Suppressor macrophage (primary cell): ENCODE results near the gene OGG1.
A peak's percentile ranks its signal among the peaks of the same experiment; 100 is the strongest.

Source experiments
- DNase-seq, 4 experiments: peaks; one replicate each; pipeline ENCODE4 v3.0.0-alpha.2; 2020 to 2022

The OGG1 gene

DNA sequence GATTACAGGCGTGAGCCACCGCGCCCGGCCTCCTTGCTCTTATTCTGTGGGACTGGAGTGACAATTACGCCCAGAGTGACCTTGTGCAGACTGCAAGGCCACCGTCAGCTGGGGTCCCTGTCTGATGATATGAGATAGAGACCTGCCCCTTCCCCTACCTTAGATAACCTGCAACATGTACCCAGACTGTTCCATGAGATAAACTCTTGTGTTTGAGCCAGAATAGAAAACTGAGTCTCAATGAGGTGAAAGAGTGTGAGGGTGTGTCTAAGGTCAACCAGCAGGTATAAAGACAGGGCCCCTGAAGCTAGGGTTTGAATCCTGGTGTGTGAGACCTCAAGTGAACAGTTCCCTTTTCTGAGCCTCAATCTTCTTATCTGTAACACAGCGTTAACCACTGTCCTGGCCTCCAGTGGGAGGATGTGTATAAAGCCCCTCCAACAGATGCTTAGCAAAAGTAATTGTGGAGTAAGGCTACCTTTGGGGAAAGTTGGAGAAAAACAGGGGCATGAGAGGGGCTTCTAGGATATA is 36.5 kb downstream of the OGG1 start:
- DNase-seq = no peak

DNA sequence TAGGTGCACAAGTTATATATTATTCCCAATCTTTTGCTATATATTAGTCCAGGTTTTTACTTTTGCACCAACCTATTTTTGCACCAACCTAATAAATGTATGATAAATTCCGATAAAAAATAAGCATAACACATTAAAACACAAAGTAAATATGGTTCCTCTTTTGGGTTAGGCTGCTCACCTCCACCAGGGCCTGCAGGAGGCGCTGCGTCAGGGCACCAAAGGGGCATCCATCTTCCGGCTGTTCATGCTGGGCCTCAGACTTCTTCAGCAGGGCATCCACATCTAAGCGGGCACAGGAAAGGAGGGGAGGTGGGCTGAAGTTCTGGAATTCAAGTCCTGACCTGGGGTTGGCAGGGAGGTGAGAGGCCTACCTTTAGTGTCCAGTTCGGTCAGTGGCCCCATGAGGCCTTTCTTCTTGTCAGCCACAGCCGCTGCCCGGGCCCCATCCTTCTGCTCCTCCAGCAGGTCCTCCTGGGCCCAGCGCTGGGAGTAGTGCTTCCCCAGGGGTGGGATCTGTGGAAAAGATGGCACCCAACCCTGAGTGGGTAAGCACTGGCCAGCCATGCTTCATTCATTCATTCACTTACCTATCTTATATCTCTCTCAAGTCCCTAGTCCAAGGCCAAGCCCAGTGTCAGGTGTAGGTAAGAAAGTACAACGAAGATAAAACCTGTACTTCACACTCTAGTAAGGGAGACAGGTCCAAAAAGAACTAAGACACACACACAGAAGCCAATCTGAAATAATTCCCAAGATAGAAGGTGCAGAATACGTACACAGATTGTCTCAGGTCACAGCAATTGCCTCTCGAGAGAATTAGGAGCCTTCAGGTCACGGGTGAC is 37.3 kb downstream of the OGG1 start:
- peak in 3 of 4 experiments; percentile 11 to 54 (median 39) for DNase-seq

DNA sequence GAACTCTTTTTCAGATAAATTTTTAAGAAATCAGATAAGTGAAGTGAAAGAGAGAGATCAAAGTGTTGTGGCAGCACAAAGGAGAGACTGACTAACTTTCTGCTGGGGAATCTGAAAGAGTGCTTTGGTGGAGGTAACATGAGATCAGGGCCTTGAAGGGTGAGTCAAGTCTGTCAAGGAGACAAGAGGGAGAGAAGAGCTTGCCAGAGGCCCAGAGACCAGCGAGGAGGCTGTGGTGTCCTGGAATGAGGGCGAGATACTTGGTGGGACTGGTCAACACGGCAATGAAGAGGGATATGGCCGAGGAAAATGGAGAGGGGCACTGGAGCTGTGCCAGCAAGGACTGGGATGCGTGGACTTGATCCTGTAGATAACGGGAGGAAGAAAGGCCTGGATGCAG is 38.0 kb downstream of the OGG1 start:
- no peak for DNase-seq

DNA sequence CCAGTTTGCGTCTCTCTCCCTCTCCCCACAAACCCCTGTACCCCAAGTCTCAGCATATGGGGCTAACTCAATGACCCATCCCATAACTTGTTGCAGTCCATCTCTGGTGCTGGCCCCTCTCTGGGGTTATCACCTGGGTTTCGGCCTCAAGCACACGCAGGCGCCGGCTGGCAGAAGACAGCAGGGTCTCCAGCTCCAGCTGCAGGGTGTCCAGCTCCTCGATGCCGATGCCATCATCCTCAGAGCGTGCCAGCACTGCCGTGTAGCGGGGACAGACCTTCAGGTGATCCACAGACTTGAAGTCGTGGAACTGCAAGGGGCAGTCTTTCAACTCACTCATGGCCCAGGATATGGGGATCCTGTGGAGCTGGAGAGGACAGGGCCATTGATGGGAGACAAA is 41.4 kb downstream of the OGG1 start:
- no peak for DNase-seq

DNA sequence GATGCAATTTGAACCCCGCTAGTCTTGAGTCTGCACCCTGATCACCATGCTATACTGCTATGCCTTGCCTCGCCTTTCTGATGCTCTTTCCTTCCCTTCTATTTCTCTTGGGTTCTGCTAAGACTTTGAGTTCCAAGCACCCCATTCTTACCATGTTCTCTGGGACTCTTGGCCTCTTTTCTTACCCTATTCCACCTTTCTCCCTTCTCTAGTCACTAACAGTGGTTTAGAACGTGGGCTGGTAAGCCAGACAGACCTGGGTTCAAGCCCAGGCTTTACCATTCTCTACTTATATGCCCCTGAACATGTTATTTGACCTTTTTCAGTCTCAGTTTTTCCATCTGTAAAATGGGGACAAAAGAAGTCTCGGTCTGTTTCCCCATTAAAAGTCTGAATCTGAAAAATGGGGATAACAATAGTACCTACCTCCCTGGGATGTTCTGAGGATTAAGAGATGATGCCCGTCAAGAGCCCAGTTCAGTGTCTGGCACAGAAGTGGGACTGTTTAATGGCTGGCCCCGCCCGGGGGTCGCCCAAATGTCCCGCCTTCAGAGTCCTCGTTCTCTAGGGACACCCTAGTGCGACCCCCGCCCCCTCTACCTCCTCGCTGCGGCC is 42.1 kb downstream of the OGG1 start:
- no peak for DNase-seq

DNA sequence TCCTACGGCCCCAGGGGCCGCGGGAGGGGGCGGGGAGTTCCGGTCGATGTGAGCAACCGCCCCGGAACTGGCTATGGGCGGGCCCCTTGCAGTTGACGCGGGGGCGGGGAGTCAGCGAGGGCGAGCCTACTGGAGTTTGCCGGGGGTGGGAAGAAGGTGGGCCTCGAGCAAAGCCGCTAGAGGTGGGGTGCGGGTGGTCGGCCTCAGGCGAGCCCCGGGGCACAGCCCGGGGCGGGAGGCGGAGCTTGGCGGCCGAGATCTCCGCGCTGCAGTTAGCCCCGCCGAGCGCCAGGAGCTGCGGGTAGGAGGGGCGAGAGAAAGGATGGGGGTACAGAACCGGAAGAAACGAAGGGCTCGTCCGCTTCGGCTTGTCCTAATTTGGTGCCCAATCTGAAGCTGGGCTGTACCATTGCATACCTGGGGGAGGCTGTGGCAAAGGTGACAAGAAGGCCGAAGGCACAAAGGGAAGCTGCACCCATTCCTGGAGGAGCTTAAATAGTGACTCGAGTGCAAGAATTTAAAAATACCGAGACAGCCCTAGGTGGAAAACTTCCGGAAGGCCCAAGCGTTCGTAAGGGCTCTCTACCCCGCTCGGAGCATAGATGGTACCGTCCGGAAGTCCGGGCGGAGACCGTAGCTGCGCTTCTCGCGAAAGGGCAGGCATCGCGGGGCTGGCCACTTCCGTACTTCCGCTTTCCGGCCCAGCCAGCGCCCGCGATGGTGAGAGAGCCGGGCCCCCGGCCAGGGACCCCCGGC is 42.8 kb downstream of the OGG1 start, which contains the start of the genes ARPC4 and TADA3:
Gene ARPC4, plus strand, starts transcription at position 678 of the 756 bp plus-strand sequence. Its CDS starts 40 bp downstream, at position 718.
Gene TADA3, minus strand, starts transcription at position 69 of the 756 bp plus-strand sequence. CDS start 1,007 bp downstream, outside the sequence.
- peak; percentile 95 to 97 (median 97) for DNase-seq

DNA sequence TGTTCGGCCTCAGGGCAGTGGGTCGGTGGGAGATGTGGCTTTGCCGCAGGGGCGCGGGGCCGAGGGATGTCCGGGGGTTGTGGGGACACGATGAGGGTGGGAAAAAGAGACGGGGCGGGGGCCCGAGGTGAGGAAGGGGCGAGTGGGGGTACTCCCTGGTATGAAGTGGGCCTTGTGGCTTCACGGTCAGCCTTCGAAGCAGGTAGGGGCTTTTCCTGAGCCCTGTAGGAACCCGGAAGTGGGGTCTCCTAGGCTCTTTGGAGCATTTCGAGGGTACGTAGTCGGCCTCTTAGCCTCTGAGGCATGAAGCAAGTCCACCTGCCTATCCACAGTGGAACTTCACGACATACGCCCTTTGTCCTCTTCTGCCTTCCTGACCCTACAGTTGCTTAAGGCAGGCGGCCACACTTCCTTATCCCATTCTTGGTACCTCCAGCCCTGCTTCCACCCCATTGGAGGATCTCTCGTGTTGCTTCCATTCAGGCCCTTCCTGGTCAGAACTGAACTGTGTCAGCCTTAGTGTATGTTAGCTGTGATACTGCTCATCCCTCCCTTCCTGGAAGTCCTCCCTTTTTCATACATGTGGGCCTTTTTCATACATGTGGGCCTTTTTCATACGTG is 43.5 kb downstream of the OGG1 start:
- DNase-seq = peak; percentile 67 to 82 (median 80)

DNA sequence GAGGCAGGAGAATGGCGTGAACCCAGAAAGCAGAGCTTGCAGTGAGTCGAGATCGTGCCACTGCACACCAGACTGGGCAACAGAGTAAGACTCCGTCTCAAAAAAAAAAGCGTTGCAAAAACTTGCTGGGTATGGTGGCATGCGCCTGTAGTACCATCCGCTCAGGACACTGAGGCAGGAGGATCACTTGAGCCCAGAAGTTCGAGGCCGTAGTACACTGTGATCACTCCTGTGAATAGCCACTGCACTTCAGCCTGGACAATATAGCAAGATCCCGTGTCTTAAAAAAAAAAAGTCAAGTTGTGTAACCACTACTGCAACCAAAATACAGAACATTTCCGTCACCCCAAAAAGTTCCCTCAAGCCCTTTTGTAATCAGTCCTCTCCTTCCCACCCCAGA is 44.6 kb downstream of the OGG1 start:
- no peak for DNase-seq

DNA sequence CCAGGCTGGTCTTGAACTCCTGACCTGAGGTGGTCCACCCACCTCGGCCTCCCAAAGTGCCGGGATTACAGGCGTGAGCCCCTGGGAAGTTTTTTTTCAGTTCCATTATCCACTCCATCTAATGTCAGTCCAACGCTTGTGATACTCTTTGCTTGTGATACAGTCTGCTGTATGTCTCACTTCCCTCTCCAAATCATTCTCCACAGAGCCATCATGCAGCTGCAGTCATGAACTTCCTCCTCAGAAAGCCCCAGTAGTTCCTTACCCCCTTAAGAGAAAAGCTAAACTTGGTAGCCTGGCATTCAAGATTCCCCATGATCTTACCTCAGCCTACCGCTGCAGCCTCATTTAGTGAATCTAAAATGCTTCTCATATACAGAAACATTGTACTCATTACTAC is 45.5 kb downstream of the OGG1 start:
- DNase-seq = peak; percentile 65 to 86 (median 76)

DNA sequence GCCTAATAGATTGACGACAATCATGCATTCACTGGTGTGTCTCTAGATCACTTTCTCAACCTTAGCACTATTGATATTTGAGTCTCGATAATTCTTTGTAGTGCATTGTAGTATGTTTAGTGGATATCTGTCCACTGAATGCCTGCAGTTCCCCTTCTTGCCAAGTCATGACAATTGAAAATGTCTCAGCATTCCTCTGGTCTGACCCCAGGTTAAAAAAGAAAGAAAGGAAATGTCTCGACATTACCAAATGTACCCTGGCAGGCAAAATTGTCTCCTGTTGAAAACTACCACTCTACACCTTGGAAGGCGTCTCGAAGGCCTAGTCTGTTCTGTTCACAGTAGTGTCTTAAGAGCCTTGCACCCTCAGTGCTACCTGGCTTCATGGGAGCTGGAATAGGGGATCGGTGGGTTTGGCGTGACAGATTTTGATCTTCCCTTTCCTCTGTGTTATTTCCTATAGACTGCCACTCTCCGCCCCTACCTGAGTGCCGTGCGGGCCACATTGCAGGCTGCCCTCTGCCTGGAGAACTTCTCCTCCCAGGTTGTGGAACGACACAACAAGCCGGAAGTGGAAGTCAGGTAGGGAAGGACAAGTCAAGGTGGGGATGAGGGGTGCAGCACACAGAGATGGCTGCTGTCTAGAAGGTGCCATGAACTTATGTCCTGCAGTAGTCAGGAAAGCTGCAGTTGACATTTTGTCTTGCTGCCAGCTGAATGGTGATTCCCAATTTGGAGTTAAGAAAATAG is 47.6 kb downstream of the OGG1 start:
- no peak for DNase-seq

DNA sequence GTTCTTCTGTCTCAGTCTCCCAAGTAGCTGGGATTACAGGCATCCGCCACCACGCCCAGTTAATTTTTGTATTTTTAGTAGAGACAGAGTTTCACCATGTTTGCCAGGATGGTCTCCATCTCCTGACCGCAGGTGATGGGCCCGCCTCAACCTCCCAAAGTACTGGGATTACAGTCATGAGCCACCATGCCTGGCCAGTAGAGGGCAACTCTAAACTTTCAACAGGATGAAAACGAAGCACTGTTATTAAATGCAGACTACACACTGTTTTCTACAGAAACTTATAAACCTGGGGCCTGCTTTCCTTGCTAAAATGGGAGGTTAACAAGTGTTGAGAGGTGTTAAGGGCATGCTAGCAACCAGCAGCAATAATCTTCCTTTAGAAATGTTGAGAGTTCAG is 50.8 kb downstream of the OGG1 start:
- DNase-seq = no peak

DNA sequence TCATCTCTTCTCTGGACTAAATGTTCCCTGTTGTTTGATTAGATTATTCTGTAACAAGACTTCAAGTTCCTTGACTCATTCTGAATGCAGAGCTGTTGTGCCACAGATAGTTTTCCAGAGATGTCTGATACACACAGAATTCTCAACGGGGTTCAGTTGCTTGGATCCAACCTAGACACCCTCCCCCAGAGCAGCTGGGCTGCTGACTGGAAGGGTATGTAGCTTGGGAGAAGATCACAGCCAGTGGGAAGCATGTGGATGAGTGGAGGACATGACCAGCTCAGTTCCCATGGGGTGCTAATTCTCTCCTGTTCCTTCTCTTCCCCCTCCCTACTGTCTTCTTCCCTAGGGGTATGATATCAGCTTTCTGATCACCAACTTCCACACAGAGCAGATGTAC is 53.7 kb downstream of the OGG1 start:
- DNase-seq = no peak

DNA sequence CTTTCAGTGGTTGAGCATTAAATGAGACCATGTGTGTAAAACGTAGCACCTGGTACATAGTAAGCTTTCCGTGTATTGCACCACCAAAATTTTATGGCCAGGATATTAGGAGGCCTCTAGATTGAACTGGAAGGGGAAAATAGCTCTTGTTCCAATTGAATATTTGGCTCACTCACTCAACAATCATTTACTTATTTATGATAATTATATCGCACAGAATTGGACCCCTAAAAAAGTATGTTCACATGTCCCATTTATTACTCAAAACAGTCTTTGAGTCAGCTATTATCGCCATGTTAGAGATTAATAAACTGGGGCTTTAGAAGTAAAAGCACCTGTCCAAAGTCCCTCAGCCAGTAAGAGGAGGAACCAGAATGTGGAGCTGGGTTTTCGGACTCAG is 55.2 kb downstream of the OGG1 start:
- no peak for DNase-seq

DNA sequence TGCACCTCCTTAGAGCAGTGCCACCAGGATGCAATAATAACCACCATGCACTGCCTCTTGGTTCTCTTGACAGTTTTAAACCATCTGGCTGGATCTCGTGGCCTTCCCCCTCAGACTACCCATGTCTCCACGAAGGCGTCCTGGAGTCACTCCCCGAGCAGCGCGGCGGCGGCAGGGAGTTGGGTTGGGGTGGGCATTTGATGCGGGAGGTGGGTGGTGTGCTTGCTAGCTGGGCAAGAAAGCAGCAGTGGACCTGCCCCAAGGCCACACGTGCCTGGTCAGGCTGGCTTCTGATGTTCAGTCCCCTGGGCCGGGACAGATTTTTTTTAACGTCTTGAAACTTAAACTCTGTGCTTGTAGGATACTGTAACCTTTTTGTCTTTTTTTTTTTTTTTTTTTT is 56.4 kb downstream of the OGG1 start:
- DNase-seq = no peak
